Camera-type eye (tissue), 1 donor: ENCODE results near the gene PCA3. TPM values are rescaled to one million over a fixed set of nuclear protein-coding genes. Genes with fewer than 3 reads are reported as not detected.

ENCODE experiments used
- total RNA-seq: library from RNA; depleted of rRNA; stranded (reverse); fragments of >200 nt; gene quantifications from one replicate; pipeline ENCODE4 v1.2.3, GENCODE V29; 2014

PCA3 gene
- 0.27 TPM for total RNA-seq

GRCh38 chr9:76764138-76764537 lies at the start of gene PCA3:
TSS of gene PCA3 (plus strand) at chr9:76764438.

Other genes with a start within 250 kb of the PCA3 start
- 95.8 TPM for gene PRUNE2, start 141.7 kb downstream of the PCA3 start, total RNA-seq